Activated T-helper 2 cell treated with anti-CD3 and anti-CD28 coated beads, Interferon-gamma antibody, Interleukin-2, Interleukin-4, amounts not matched to agents 10 μg/mL and 5 μg/mL and 100 μg/mL, durations not matched to agents 14 hours and 24 hours and 36 hours (primary cell): ENCODE data around the gene PALM3. TPM values are rescaled to one million over a fixed set of nuclear protein-coding genes. Genes with fewer than 3 reads are reported as not detected.
"Not testable (repeated sequence)": the region's sequence is repeated elsewhere in the genome, so short reads cannot be mapped to it uniquely, and the experiment has no call there.

Source experiments
- DNase-seq: peaks from one replicate; pipeline ENCODE4 v3.0.0; 2021; ENCODE audit warnings: low spot score
- H3K27ac Mint-ChIP-seq: one replicate; pipeline ENCODE4 v1.8.0; 2021; ENCODE audit warnings: mixed read lengths
- H3K27me3 Mint-ChIP-seq: one replicate; pipeline ENCODE4 v1.8.0; 2021; ENCODE audit warnings: low read depth, mixed read lengths
- H3K36me3 Mint-ChIP-seq: one replicate; pipeline ENCODE4 v1.8.0; 2021; ENCODE audit warnings: low read depth, mixed read lengths
- H3K4me1 Mint-ChIP-seq: one replicate; pipeline ENCODE4 v1.8.0; 2021; ENCODE audit warnings: low read depth, mixed read lengths
- H3K4me3 Mint-ChIP-seq: one replicate; pipeline ENCODE4 v1.8.0; 2021; ENCODE audit warnings: low read depth, mild to moderate bottlenecking, moderate library complexity, mixed read lengths
- H3K9me3 Mint-ChIP-seq: one replicate; pipeline ENCODE4 v1.8.0; 2021; ENCODE audit warnings: mixed read lengths
- intact Hi-C: fragments of 100-400 bp; cut with micrococcal nuclease; formaldehyde crosslinking; loops from one replicate; pipeline ENCODE4 v1.15.1; 2023
- total RNA-seq: library from RNA; stranded (reverse); gene quantifications from 2 replicates; pipeline ENCODE4 v1.2.3, GENCODE V29; 2022

Gene PALM3
- total RNA-seq, 1 donor from 2014 or later = 0.34 TPM

GRCh38 chr19:14031719-14032480, 30.0 kb downstream of the PALM3 start, which contains the start of gene IL27RA:
Gene IL27RA (plus strand): TSS chr19:14031762. CDS start chr19:14031873, 111 bp downstream.
- Mint-ChIP-seq H3K4me1 (peaks cover 10% of the 10 kb centered on the region), H3K27ac (peak within 1 kb of the TSS; percentile 86), H3K36me3 (peaks cover 31% of the 10 kb centered on the region), H3K4me3 (peak within 1 kb of the TSS; percentile 92), H3K27me3 (no peaks in the 10 kb centered on the region), H3K9me3 (no peaks in the 10 kb centered on the region)
- intact Hi-C loops = loop anchor here (1.0 to 5.0 kb wide), 2 partner anchors 46 to 80 kb away; partner anchors contain the start of gene DCAF15
- peak; percentile 80 for DNase-seq

- H3K4me1 Mint-ChIP-seq = peaks cover 10% of the 10 kb centered on the region
- H3K27me3 Mint-ChIP-seq = no peaks in the 10 kb centered on the region
- peak overlapping the region; percentile 92 for H3K4me3 Mint-ChIP-seq
- H3K9me3 Mint-ChIP-seq = no peaks in the 10 kb centered on the region
- intact Hi-C loops = loop anchor here (5.0 kb wide), 1 partner anchor 79 kb away; the partner anchor contains the start of gene DCAF15
- H3K27ac Mint-ChIP-seq = peak overlapping the region; percentile 86
- peaks cover 23% of the 10 kb centered on the region for H3K36me3 Mint-ChIP-seq
- no peak for DNase-seq
Observed at GRCh38 chr19:14030997-14031718, 30.7 kb downstream of the PALM3 start.

GRCh38 chr19:14028901-14029300, 33.0 kb downstream of the PALM3 start:
- DNase-seq = no peak
- Mint-ChIP-seq H3K27me3 (no peaks in the 10 kb centered on the region), H3K4me1 (peaks cover 9% of the 10 kb centered on the region), H3K4me3 (no peak overlapping the region), H3K36me3 (peaks cover 11% of the 10 kb centered on the region), H3K9me3 (no peaks in the 10 kb centered on the region), H3K27ac (no peak overlapping the region)
- intact Hi-C loops = no loop called here

- Mint-ChIP-seq H3K36me3 (peaks cover 9% of the 10 kb centered on the region), H3K4me3 (no peak within 1 kb of the TSS), H3K4me1 (peaks cover 11% of the 10 kb centered on the region), H3K9me3 (no peaks in the 10 kb centered on the region), H3K27me3 (no peaks in the 10 kb centered on the region), H3K27ac (no peak within 1 kb of the TSS)
- no peak for DNase-seq
- intact Hi-C loops = no loop called here
Observed at GRCh38 chr19:14027856-14028450, 33.9 kb downstream of the PALM3 start, which contains the start of gene RLN3. Gene RLN3 (plus strand): TSS chr19:14028148. CDS start chr19:14028205, 57 bp downstream.

GRCh38 chr19:14026652-14027192, 35.2 kb downstream of the PALM3 start:
- H3K4me1 Mint-ChIP-seq, H3K36me3 Mint-ChIP-seq: not testable (repeated sequence)

GRCh38 chr19:14023404-14024235, 38.3 kb downstream of the PALM3 start:
- no peak overlapping the region for H3K4me3 Mint-ChIP-seq
- DNase-seq = no peak
- no peaks in the 10 kb centered on the region for H3K9me3 Mint-ChIP-seq

More at GRCh38 chr19:14026652-14027192, 35.2 kb downstream of the PALM3 start:
- H3K27ac Mint-ChIP-seq, intact Hi-C loops, DNase-seq, H3K4me3 Mint-ChIP-seq, H3K27me3 Mint-ChIP-seq, H3K9me3 Mint-ChIP-seq: not testable (repeated sequence)

GRCh38 chr19:14022469-14022868, 39.4 kb downstream of the PALM3 start:
- peaks cover 9% of the 10 kb centered on the region for H3K4me1 Mint-ChIP-seq
- no peak overlapping the region for H3K4me3 Mint-ChIP-seq
- no peaks in the 10 kb centered on the region for H3K36me3 Mint-ChIP-seq
- no peaks in the 10 kb centered on the region for H3K9me3 Mint-ChIP-seq
- no peak overlapping the region for H3K27ac Mint-ChIP-seq
- intact Hi-C loops = no loop called here
- H3K27me3 Mint-ChIP-seq = no peaks in the 10 kb centered on the region
- DNase-seq = no peak

More at GRCh38 chr19:14023404-14024235, 38.3 kb downstream of the PALM3 start:
- no peaks in the 10 kb centered on the region for H3K27me3 Mint-ChIP-seq
- intact Hi-C loops = no loop called here
- H3K4me1 Mint-ChIP-seq = peaks cover 9% of the 10 kb centered on the region
- H3K36me3 Mint-ChIP-seq = no peaks in the 10 kb centered on the region
- no peak overlapping the region for H3K27ac Mint-ChIP-seq

GRCh38 chr19:14021474-14021873, 40.4 kb downstream of the PALM3 start:
- Mint-ChIP-seq H3K36me3 (no peaks in the 10 kb centered on the region), H3K27ac (no peak overlapping the region), H3K4me1 (peaks cover 9% of the 10 kb centered on the region), H3K27me3 (no peaks in the 10 kb centered on the region), H3K9me3 (no peaks in the 10 kb centered on the region), H3K4me3 (no peak overlapping the region)
- intact Hi-C loops = no loop called here
- no peak for DNase-seq

GRCh38 chr19:14019739-14020138, 42.1 kb downstream of the PALM3 start:
- H3K27me3 Mint-ChIP-seq, H3K9me3 Mint-ChIP-seq, intact Hi-C loops, H3K27ac Mint-ChIP-seq, DNase-seq, H3K36me3 Mint-ChIP-seq, H3K4me3 Mint-ChIP-seq: not testable (repeated sequence)
- H3K4me1 Mint-ChIP-seq = peaks cover 11% of the 10 kb centered on the region

GRCh38 chr19:14019100-14019499, 42.8 kb downstream of the PALM3 start:
- no peaks in the 10 kb centered on the region for H3K36me3 Mint-ChIP-seq
- H3K4me1 Mint-ChIP-seq = peaks cover 11% of the 10 kb centered on the region
- H3K27me3 Mint-ChIP-seq = no peaks in the 10 kb centered on the region
- no peak overlapping the region for H3K27ac Mint-ChIP-seq
- H3K9me3 Mint-ChIP-seq = no peaks in the 10 kb centered on the region
- intact Hi-C loops = no loop called here
- H3K4me3 Mint-ChIP-seq = no peak overlapping the region
- no peak for DNase-seq

- no peak for DNase-seq
- H3K27ac Mint-ChIP-seq = no peak overlapping the region
- intact Hi-C loops = no loop called here
- H3K4me1 Mint-ChIP-seq = peaks cover 6% of the 10 kb centered on the region
- H3K9me3 Mint-ChIP-seq = no peaks in the 10 kb centered on the region
- peaks cover 4% of the 10 kb centered on the region for H3K27me3 Mint-ChIP-seq
- no peaks in the 10 kb centered on the region for H3K36me3 Mint-ChIP-seq
- H3K4me3 Mint-ChIP-seq = no peak overlapping the region
Observed at GRCh38 chr19:14015524-14016035, 46.3 kb downstream of the PALM3 start.
